ENCODE measurements around the gene TVP23C. TPM values are rescaled to one million over a fixed set of nuclear protein-coding genes. Genes with fewer than 3 reads are reported as not detected.

TVP23C gene
- total RNA-seq, 6 experiments from 2014 or later: 9.3 to 14.9 (median 12.4) TPM

DNA sequence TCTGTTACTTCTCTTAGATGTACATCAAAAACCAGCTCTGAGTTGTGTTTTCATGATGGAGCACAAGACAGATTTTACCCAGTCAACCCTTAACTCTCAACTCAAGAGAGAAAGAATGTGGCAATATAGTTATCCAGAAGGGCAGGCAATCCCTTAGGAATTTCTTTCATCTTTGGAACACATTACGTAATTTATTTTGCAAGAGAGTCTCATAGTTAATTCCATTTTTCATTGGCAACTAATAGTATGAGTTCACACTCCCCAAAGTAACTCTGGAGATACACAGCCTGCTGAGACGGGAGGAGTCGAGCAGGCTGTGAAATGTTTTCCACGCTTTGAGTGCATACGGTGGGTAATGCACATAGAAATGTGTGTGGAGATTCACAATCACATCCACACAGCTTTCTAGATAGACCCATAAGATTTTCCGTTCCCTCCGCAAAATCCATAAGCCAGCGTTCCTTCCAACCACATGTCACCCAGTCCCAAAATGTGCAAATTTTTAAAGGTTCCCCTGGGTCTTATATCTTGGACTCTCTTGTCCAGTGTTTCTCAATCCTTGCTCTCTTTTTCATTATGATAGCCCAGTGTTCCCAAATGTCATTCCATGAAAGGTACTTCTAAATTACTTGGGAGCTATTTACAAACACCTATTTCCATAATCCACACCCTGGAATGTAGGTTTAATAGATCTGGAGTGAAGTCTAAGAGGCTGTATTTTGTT lies 87.5 kb downstream of the TVP23C start:
- TF ChIP-seq, protein P1, sequence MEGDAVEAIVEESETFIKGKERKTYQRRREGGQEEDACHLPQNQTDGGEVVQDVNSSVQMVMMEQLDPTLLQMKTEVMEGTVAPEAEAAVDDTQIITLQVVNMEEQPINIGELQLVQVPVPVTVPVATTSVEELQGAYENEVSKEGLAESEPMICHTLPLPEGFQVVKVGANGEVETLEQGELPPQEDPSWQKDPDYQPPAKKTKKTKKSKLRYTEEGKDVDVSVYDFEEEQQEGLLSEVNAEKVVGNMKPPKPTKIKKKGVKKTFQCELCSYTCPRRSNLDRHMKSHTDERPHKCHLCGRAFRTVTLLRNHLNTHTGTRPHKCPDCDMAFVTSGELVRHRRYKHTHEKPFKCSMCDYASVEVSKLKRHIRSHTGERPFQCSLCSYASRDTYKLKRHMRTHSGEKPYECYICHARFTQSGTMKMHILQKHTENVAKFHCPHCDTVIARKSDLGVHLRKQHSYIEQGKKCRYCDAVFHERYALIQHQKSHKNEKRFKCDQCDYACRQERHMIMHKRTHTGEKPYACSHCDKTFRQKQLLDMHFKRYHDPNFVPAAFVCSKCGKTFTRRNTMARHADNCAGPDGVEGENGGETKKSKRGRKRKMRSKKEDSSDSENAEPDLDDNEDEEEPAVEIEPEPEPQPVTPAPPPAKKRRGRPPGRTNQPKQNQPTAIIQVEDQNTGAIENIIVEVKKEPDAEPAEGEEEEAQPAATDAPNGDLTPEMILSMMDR (IDR thresholded peaks at IDR 0.05): no peak
- Mint-ChIP-seq H3K27ac (no peak overlapping the region), H3K27me3 (ENCODE audit: insufficient read depth) (no peaks in the 10 kb centered on the region), H3K9me3 (no peaks in the 10 kb centered on the region), H3K4me3 (no peak overlapping the region), H3K4me1 (ENCODE audit: low read depth) (peaks cover 24% of the 10 kb centered on the region), H3K36me3 (ENCODE audit: low read depth) (0 out of 2 replicates have a peak, but pooled peaks cover 5% of the 10 kb centered on the region)
- peak; percentile 23 for DNase-seq

DNA sequence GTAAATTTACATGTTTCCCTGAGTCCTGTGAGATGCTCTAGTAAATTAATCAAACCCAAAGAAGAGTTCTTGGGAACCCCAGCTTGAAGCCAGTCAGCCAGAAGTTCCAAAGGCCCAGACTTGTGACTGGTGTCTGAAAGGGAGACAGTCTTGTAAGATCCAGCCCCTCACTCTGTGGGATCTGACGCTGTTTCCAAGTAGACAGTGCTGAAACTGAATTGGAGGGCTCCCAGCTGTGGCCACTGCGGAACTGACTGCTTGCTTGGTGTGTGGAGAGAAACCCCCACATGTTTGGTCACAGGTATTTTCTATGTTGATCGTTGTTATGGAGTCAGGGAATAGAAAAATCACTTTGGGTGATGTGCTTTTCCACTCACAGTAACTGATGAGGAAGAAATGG lies 90.4 kb downstream of the TVP23C start:
- TF ChIP-seq, protein P1 (IDR thresholded peaks at IDR 0.05): no peak
- H3K27ac Mint-ChIP-seq: no peak overlapping the region
- H3K4me3 Mint-ChIP-seq: no peak overlapping the region
- DNase-seq: no peak
- peaks cover under 1% of the 10 kb centered on the region for H3K27me3 Mint-ChIP-seq (ENCODE audit: insufficient read depth)
- H3K9me3 Mint-ChIP-seq: no peaks in the 10 kb centered on the region
- H3K4me1 Mint-ChIP-seq (ENCODE audit: low read depth): peaks cover 10% of the 10 kb centered on the region
- 0 out of 2 replicates have a peak, but pooled peaks cover 5% of the 10 kb centered on the region for H3K36me3 Mint-ChIP-seq (ENCODE audit: low read depth)

DNA sequence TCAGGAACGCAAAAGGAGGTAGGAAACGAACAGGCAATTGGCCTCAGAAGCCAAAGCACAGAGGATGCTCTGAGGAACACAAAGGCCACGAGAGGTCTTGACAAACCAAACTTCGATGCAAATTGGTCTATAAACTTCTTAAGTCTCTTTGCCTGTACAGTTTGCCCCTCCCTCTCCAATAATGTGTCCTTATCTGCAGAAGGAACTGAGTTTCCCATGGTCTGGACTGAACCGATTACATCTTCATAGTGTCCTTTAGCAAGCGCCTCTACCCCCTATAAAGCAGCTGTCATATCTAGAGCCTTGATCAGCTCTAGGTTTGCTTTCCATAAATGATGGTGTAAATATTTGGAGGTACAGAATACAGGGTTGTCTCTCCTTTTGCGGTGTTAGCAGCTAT lies 92.7 kb downstream of the TVP23C start:
- Mint-ChIP-seq H3K36me3 (ENCODE audit: low read depth) (no peaks in the 10 kb centered on the region), H3K9me3 (no peaks in the 10 kb centered on the region), H3K4me3 (no peak overlapping the region), H3K27ac (no peak overlapping the region), H3K27me3 (ENCODE audit: insufficient read depth) (peaks cover 2% of the 10 kb centered on the region), H3K4me1 (ENCODE audit: low read depth) (peaks cover 4% of the 10 kb centered on the region)
- no peak for DNase-seq
- TF ChIP-seq, protein P1 (IDR thresholded peaks at IDR 0.05): no peak

DNA sequence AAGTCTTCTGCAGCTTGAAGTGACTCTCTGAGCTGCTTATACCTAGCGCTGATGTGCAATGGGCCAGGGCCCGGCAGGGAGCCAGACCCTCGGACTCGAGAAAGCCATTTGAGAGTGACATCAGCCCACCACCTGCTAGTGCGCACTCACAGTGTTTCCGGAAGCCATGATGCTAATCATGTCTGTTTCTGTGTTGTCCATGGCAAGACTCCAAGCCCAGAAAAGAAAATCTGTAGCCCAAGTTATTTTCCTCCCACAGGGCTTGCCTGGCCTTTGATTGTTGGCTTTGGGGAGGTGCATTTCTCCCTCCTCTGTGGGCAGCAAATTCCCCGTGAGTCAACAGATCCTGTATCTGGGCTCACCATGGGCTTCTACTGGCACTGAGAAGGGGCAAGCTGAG lies 94.0 kb downstream of the TVP23C start:
- no peaks in the 10 kb centered on the region for H3K9me3 Mint-ChIP-seq
- H3K36me3 Mint-ChIP-seq (ENCODE audit: low read depth): no peaks in the 10 kb centered on the region
- H3K27me3 Mint-ChIP-seq (ENCODE audit: insufficient read depth): peaks cover 2% of the 10 kb centered on the region
- no peak overlapping the region for H3K4me3 Mint-ChIP-seq
- H3K27ac Mint-ChIP-seq: no peak overlapping the region
- TF ChIP-seq, protein P1 (IDR thresholded peaks at IDR 0.05): no peak
- no peaks in the 10 kb centered on the region for H3K4me1 Mint-ChIP-seq (ENCODE audit: low read depth)
- DNase-seq: no peak

DNA sequence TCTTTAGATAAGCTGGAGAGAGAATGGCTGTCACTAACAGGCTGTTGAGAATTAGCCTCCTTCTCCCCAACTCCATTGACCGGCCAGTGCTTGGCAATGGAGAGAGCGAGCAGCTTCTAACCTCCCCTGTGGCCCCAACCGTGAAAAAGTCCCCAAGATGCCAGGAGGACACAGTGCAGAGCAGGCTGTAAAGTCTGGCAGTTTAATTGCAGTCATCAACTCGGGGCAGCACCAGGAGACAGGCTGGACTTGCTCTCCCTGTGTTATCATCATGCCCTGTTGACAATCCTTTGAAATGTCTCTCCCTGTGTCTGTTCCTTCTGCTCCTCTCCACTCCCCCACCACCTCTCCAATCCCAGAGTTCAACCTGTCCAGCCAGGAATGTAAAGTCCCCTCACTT lies 95.2 kb downstream of the TVP23C start:
- Mint-ChIP-seq H3K27ac (no peak overlapping the region), H3K4me1 (ENCODE audit: low read depth) (peaks cover 10% of the 10 kb centered on the region)

More for the DNA sequence above, 95.2 kb downstream of the TVP23C start:
- no peaks in the 10 kb centered on the region for H3K36me3 Mint-ChIP-seq (ENCODE audit: low read depth)
- TF ChIP-seq, protein P1 (IDR thresholded peaks at IDR 0.05): no peak
- no peak overlapping the region for H3K4me3 Mint-ChIP-seq
- H3K27me3 Mint-ChIP-seq (ENCODE audit: insufficient read depth): peaks cover 2% of the 10 kb centered on the region
- DNase-seq: no peak
- H3K9me3 Mint-ChIP-seq: no peaks in the 10 kb centered on the region
